GM12801 (cell line): ENCODE results near the gene RPS6KL1.

ENCODE experiments used
- CTCF ChIP-seq: IDR thresholded peaks from one replicate; pipeline ENCODE4 v1.5.1; 2011; ENCODE audit warnings: control low read depth; ENCODE audit not compliant: insufficient read length; ENCODE audit errors: extremely low read depth

The RPS6KL1 gene

GRCh38 chr14:74913393-74913910 is 9.6 kb downstream of the RPS6KL1 start:
- TF ChIP-seq CTCF = no peak

DNA sequence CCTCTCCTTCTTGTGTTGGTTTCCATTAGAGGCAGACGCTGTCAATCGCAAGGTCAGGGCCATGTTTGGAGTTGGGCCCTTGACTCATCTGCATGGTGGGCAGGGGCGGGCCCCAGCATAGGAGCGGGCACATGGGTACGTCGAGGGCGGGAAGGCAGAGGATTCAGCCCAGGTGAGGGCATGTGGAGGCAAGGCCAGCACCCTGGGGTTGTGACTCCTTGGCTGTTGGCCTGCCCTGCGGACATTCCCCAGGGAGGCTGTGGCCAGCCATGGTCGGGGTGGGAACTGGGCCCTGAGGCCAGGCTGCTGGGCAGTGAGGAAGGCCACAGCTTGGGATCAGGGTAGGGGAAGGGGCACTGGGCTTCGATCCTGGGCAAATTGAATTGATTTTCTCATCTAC is 10.3 kb downstream of the RPS6KL1 start:
- TF ChIP-seq CTCF = no peak

DNA sequence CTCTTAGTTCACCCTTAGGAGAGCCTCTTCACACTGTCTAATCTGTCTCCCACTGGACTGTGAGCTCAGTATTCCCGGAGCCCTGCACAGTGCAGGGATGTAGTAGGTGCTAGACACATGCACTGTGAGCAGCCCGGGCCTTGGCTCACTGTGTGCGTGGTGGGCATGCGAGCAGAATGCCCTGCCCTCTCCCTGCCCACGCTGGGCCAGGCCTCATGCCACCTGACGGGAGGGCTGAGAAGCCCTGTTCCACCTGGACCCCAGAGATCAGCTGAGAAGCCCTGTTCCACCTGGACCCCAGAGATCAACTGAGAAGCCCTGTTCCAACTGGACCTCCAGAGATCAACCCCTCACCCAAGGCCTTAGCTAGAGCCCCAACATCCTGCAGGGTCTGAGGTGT is 10.9 kb downstream of the RPS6KL1 start:
- TF ChIP-seq CTCF = no peak

- TF ChIP-seq CTCF = no peak
These were observed 11.4 kb downstream of the RPS6KL1 start for GRCh38 chr14:74911704-74912103.

- no peak for TF ChIP-seq CTCF
These were observed 11.8 kb downstream of the RPS6KL1 start for GRCh38 chr14:74911221-74911620.

- no peak for TF ChIP-seq CTCF
These were observed 12.5 kb downstream of the RPS6KL1 start for GRCh38 chr14:74910556-74910955.

DNA sequence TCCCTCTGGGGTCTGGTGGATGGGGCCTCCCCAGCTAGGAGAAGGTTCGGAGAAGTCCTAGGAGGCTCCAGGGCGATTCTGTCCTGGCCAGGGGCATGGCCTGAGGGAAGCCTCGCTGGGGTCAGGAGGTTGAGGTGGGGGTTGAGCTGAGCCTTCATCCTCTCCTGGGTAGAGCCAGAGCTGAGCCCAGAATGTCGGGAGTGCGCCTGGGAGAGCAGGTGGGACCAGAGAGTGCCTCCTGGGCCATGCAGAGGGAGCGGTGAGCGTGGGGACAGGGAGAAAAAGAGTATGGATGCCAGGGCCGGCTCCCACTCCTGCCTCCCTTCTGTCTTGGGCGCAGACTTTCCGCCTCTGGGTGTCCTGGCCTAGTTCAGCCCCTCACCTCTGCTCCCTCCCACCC is 13.1 kb downstream of the RPS6KL1 start:
- no peak for TF ChIP-seq CTCF

DNA sequence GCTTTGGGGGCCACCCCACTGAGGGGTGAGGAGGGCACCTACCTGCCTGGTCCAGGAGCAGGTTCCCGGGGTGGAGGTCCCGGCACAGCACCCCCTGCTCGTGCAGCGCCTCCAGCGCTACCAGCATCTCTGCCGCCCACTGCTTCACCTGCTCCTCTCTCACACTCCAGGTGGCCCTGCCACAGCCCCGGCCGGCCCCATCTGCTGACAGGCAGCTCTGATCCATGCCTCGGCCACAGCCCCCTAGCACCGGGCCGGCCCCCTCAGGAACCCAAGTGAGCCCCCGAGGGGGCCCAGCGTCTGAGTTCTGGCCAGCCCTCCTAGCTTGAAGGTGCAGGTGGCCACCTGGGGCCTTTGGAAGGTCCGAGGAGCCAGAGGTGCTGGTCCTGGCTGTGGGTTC is 13.6 kb downstream of the RPS6KL1 start:
- TF ChIP-seq CTCF = no peak
